Endothelial cell (in vitro differentiated cells): Measurements from ENCODE around the gene HS6ST3. TPM values are rescaled to one million over a fixed set of nuclear protein-coding genes. Genes with fewer than 3 reads are reported as not detected.

Experiments
- DNase-seq: peaks from one replicate; pipeline ENCODE4 v3.0.0; 2021; ENCODE audit warnings: low spot score
- H3K27ac Mint-ChIP-seq: one replicate; pipeline ENCODE4 v1.8.0; 2021; ENCODE audit warnings: mixed read lengths, inconsistent platforms; ENCODE audit not compliant: unreplicated experiment
- H3K27me3 Mint-ChIP-seq: one replicate; pipeline ENCODE4 v1.8.0; 2021; ENCODE audit warnings: mild to moderate bottlenecking, moderate library complexity, mixed read lengths, inconsistent platforms; ENCODE audit not compliant: unreplicated experiment
- H3K36me3 Mint-ChIP-seq: one replicate; pipeline ENCODE4 v1.8.0; 2021; ENCODE audit warnings: mild to moderate bottlenecking, low read depth, mixed read lengths, inconsistent platforms; ENCODE audit not compliant: unreplicated experiment
- H3K4me1 Mint-ChIP-seq: one replicate; pipeline ENCODE4 v1.8.0; 2021; ENCODE audit warnings: mild to moderate bottlenecking, mixed read lengths, inconsistent platforms; ENCODE audit not compliant: unreplicated experiment
- H3K4me3 Mint-ChIP-seq: one replicate; pipeline ENCODE4 v1.8.0; 2021; ENCODE audit warnings: mild to moderate bottlenecking, mixed read lengths, inconsistent platforms; ENCODE audit not compliant: unreplicated experiment
- H3K9me3 Mint-ChIP-seq: one replicate; pipeline ENCODE4 v1.8.0; 2021; ENCODE audit warnings: mixed read lengths, inconsistent platforms; ENCODE audit not compliant: unreplicated experiment
- total RNA-seq: library from RNA; stranded (reverse); fragmentation: NEBNext Ultra II Directional; extraction: Animal tissue kit (Norgen Biotek cat#: 25700); gene quantifications from one replicate; pipeline ENCODE4 v1.2.1, GENCODE V29; 2021; ENCODE audit not compliant: unreplicated experiment
- TF ChIP-seq, protein P1 (sequence below): fragments of 200-600 bp; sonication (generic); IDR thresholded peaks from one replicate; pipeline ENCODE4 v1.5.0; 2021; ENCODE audit warnings: antibody characterized with exemption; ENCODE audit not compliant: unreplicated experiment

The HS6ST3 gene
- total RNA-seq, 1 donor from 2014 or later = 1.9 TPM

DNA sequence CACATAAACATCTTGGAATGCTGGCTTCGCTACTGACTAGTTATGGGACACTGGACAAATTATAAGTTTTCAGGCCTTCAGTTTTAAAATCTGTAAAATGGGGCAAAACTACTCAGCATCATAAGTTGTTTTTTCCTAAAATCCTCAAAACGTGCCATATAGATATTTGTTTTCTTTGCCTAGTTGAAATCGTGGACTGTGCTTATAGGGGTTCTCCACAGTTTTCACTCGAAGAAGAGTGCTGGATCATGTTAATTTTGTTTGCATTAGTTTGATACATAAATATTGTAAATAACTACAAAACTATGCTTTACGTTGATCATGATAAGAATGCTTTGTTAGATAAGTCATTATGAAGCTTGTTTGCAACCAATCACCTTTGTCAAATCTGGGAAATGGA is 591.0 kb downstream of the HS6ST3 start:
- DNase-seq = no peak
- TF ChIP-seq, protein P1, sequence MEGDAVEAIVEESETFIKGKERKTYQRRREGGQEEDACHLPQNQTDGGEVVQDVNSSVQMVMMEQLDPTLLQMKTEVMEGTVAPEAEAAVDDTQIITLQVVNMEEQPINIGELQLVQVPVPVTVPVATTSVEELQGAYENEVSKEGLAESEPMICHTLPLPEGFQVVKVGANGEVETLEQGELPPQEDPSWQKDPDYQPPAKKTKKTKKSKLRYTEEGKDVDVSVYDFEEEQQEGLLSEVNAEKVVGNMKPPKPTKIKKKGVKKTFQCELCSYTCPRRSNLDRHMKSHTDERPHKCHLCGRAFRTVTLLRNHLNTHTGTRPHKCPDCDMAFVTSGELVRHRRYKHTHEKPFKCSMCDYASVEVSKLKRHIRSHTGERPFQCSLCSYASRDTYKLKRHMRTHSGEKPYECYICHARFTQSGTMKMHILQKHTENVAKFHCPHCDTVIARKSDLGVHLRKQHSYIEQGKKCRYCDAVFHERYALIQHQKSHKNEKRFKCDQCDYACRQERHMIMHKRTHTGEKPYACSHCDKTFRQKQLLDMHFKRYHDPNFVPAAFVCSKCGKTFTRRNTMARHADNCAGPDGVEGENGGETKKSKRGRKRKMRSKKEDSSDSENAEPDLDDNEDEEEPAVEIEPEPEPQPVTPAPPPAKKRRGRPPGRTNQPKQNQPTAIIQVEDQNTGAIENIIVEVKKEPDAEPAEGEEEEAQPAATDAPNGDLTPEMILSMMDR = no peak
- Mint-ChIP-seq H3K27me3 (peaks cover 3% of the 10 kb centered on the region), H3K4me3 (no peak overlapping the region), H3K36me3 (no peaks in the 10 kb centered on the region), H3K27ac (no peak overlapping the region), H3K4me1 (peaks cover 7% of the 10 kb centered on the region), H3K9me3 (no peaks in the 10 kb centered on the region)

DNA sequence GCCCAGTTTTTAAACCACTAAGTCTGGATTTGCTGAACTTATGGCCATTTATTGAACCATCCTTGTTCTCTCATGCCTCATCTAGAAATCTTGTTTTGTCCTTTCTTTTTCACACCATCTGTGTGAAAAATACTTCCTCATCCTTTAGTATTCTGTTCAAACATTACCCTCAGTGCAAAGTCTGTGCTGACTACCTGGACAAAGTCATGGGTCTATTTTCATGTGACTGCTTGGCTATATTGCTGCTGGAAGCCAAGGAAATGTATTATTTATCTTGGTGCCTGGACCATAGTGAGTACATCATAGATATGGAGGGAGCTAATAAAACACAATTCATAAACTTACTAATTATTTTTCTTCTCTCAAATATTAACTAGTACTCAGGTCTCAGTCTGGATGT is 591.9 kb downstream of the HS6ST3 start:
- no peak for DNase-seq
- Mint-ChIP-seq H3K27ac (no peak overlapping the region), H3K27me3 (peaks cover 3% of the 10 kb centered on the region), H3K4me3 (no peak overlapping the region), H3K36me3 (no peaks in the 10 kb centered on the region), H3K9me3 (no peaks in the 10 kb centered on the region), H3K4me1 (peaks cover 7% of the 10 kb centered on the region)
- TF ChIP-seq, protein P1 = no peak

DNA sequence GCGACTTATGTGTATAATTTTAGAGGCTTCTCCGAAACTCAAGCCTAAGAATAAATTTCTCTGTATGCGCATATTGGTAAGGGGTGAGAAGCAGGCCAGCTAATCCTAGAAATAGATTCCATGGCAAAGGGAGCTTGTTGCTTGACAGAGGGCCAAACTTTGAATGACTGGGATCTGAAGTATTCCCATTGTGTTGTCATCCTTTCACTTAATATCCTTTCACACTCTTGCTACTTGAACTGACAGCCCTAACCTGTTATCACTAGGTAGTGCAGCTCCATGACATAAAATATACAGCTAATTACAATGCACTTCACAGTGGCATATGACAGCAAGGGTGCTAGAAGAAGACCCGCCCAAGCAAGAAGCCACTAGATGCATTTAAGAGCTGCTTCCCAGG is 594.6 kb downstream of the HS6ST3 start:
- H3K27me3 Mint-ChIP-seq = no peaks in the 10 kb centered on the region
- no peaks in the 10 kb centered on the region for H3K36me3 Mint-ChIP-seq
- H3K27ac Mint-ChIP-seq = no peak overlapping the region
- H3K4me1 Mint-ChIP-seq = peaks cover 3% of the 10 kb centered on the region
- no peak overlapping the region for H3K4me3 Mint-ChIP-seq
- no peaks in the 10 kb centered on the region for H3K9me3 Mint-ChIP-seq
- DNase-seq = no peak
- TF ChIP-seq, protein P1 = no peak

GRCh38 chr13:96684907-96685306 is 595.0 kb downstream of the HS6ST3 start:
- no peaks in the 10 kb centered on the region for H3K4me1 Mint-ChIP-seq

GRCh38 chr13:96686286-96686685 is 596.4 kb downstream of the HS6ST3 start:
- H3K4me3 Mint-ChIP-seq = no peak overlapping the region
- H3K9me3 Mint-ChIP-seq = no peaks in the 10 kb centered on the region
- no peaks in the 10 kb centered on the region for H3K27me3 Mint-ChIP-seq
- DNase-seq = no peak
- no peaks in the 10 kb centered on the region for H3K4me1 Mint-ChIP-seq
- TF ChIP-seq, protein P1 = no peak
- no peaks in the 10 kb centered on the region for H3K36me3 Mint-ChIP-seq
- no peak overlapping the region for H3K27ac Mint-ChIP-seq

More at GRCh38 chr13:96684907-96685306, 595.0 kb downstream of the HS6ST3 start:
- Mint-ChIP-seq H3K27ac (no peak overlapping the region), H3K9me3 (no peaks in the 10 kb centered on the region), H3K36me3 (no peaks in the 10 kb centered on the region), H3K27me3 (no peaks in the 10 kb centered on the region), H3K4me3 (no peak overlapping the region)
- TF ChIP-seq, protein P1 = no peak
- DNase-seq = no peak
